CD4-positive, alpha-beta T cell (primary cell): ENCODE results near the gene CDC20B. TPM values are rescaled to one million over a fixed set of nuclear protein-coding genes. Genes with fewer than 3 reads are reported as not detected.

Source experiments
- ATAC-seq: fragments of 200-7000 bp; cut with Tn5 transposase; one replicate; pipeline ENCODE4 v1.10.0; 2022; ENCODE audit warnings: mild to moderate bottlenecking; ENCODE audit not compliant: poor library complexity
- CTCF ChIA-PET: fragments of 350-600 bp; sonication (Branson Sonifier 250); formaldehyde crosslinking; loops from one replicate; lab custom pipeline; 2021; ENCODE audit warnings: antibody characterized with exemption, inconsistent platforms; lab: Charles Lee
- POLR2A ChIA-PET: fragments of 350-600 bp; sonication (Branson Sonifier 250); formaldehyde crosslinking; loops from one replicate; lab custom pipeline; 2021; ENCODE audit warnings: antibody characterized with exemption, inconsistent platforms; lab: Charles Lee
- DNase-seq, 14 experiments: peaks; one replicate each; pipeline ENCODE4 v3.0.0-alpha.2; 2013 to 2020; ENCODE audit warnings: mixed read lengths in 2 of 14
- H3K27ac ChIP-seq, 2 donors: one replicate each; pipeline versions ENCODE4 v1.5.1 to v1.7.0; 2013; ENCODE audit warnings: low read length in 2 of 2, low read depth in 1 of 2, mild to moderate bottlenecking in 1 of 2
- H3K27me3 ChIP-seq, 2 experiments: 1 replicate in 1 of 2; 2 replicates in 1 of 2; pipeline versions ENCODE4 v1.6.1 to v1.7.0; 2013; ENCODE audit warnings: low read length in 2 of 2, control low read depth in 1 of 2, mild to moderate bottlenecking in 1 of 2, moderate library complexity in 1 of 2; ENCODE audit not compliant: insufficient read depth in 2 of 2, control insufficient read depth in 1 of 2
- H3K36me3 ChIP-seq: one replicate; pipeline ENCODE4 v1.6.1; 2013; ENCODE audit warnings: low read length, control low read depth; ENCODE audit not compliant: insufficient read depth
- H3K4me1 ChIP-seq: one replicate; pipeline ENCODE4 v1.6.1; 2013; ENCODE audit warnings: low read length, control low read depth; ENCODE audit not compliant: insufficient read depth
- H3K4me3 ChIP-seq: one replicate; pipeline ENCODE4 v1.5.1; 2013; ENCODE audit warnings: mild to moderate bottlenecking, low read length, moderate library complexity
- H3K9me3 ChIP-seq, 2 experiments: 1 replicate in 1 of 2; 2 replicates in 1 of 2; pipeline versions ENCODE4 v1.6.1 to v1.7.0; 2013; ENCODE audit warnings: low read length in 2 of 2, mild to moderate bottlenecking in 2 of 2, control low read depth in 1 of 2, moderate library complexity in 1 of 2; ENCODE audit not compliant: control insufficient read depth in 1 of 2, insufficient read depth in 1 of 2
- H3K27ac Mint-ChIP-seq: one replicate; pipeline ENCODE4 v1.8.0; 2020; ENCODE audit warnings: mixed read lengths
- H3K27me3 Mint-ChIP-seq: one replicate; pipeline ENCODE4 v1.8.0; 2021; ENCODE audit warnings: mixed read lengths
- H3K36me3 Mint-ChIP-seq: one replicate; pipeline ENCODE4 v1.8.0; 2021; ENCODE audit warnings: low read depth, mixed read lengths
- H3K4me1 Mint-ChIP-seq: one replicate; pipeline ENCODE4 v1.8.0; 2021; ENCODE audit warnings: low read depth, mixed read lengths
- H3K4me3 Mint-ChIP-seq: one replicate; pipeline ENCODE4 v1.8.0; 2020; ENCODE audit warnings: mild to moderate bottlenecking, mixed read lengths
- H3K9me3 Mint-ChIP-seq: one replicate; pipeline ENCODE4 v1.8.0; 2020; ENCODE audit warnings: mixed read lengths
- intact Hi-C, 2 experiments: fragments of 100-400 bp; cut with DNase I in 1 of 2; cut with micrococcal nuclease in 1 of 2; formaldehyde crosslinking; loops; one replicate each; pipeline versions ENCODE4 v1.15.1 to v1.9.0; 2023 to 2025; cut with DNase I, micrococcal nuclease
- total RNA-seq, 174 experiments: library from RNA in 2 of 174; stranded (reverse) in 2 of 174; gene quantifications; one replicate each; pipeline ENCODE4 v1.2.3 and lab custom pipeline; 2021 to 2026
- TF ChIP-seq, protein P1 (sequence below): fragments of 200-600 bp; IDR thresholded peaks from one replicate; pipeline ENCODE4 v1.8.0; 2022; ENCODE audit warnings: antibody characterized with exemption, mild to moderate bottlenecking

Gene CDC20B
- total RNA-seq, 2 experiments from 2014 or later: not detected

DNA sequence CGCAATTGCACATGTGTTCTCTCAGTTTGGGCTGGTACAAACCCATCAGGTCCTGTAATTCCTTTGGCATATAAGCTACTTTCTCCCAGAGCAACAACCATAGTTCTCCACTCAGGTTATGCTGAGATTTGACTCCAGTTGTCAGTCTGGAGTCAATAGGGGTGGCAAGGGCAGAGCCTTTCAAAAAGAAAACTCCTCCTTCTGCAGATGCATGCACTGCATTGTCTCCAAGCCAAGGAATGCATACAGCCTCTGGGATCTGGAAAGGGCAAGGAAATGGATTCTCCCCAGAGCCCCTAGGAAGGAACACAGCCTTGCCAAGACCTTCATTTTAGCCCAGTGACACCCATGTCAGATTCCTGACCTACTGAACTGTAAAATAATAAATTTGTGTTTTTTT, 101.6 kb downstream of the CDC20B start:
- DNase-seq (no peak), ATAC-seq (no peak)
- H3K27me3 Mint-ChIP-seq: no peaks in the 10 kb centered on the region
- Histone ChIP-seq H3K9me3 (no peaks in the 10 kb centered on the region), H3K4me1 (peaks cover 19% of the 10 kb centered on the region), H3K4me3 (no peak overlapping the region), H3K36me3 (no peaks in the 10 kb centered on the region), H3K27ac (no peak overlapping the region), H3K27me3 (no peaks in the 10 kb centered on the region)
- peaks cover 45% of the 10 kb centered on the region for H3K4me1 Mint-ChIP-seq
- TF ChIP-seq, protein P1, sequence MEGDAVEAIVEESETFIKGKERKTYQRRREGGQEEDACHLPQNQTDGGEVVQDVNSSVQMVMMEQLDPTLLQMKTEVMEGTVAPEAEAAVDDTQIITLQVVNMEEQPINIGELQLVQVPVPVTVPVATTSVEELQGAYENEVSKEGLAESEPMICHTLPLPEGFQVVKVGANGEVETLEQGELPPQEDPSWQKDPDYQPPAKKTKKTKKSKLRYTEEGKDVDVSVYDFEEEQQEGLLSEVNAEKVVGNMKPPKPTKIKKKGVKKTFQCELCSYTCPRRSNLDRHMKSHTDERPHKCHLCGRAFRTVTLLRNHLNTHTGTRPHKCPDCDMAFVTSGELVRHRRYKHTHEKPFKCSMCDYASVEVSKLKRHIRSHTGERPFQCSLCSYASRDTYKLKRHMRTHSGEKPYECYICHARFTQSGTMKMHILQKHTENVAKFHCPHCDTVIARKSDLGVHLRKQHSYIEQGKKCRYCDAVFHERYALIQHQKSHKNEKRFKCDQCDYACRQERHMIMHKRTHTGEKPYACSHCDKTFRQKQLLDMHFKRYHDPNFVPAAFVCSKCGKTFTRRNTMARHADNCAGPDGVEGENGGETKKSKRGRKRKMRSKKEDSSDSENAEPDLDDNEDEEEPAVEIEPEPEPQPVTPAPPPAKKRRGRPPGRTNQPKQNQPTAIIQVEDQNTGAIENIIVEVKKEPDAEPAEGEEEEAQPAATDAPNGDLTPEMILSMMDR: no peak
- ChIA-PET CTCF (interaction anchor here (1.2 to 1.8 kb wide), 3 partner anchors 10 to 127 kb away, joined by 3 to 5 read pairs (median 3); no protein-coding TSS in a partner anchor), POLR2A (interaction anchor here (1.2 to 4.3 kb wide), 5 partner anchors 10 to 34 kb away, joined by 4 to 33 read pairs (median 6); no protein-coding TSS in a partner anchor)
- peak overlapping the region; percentile 11 for H3K27ac Mint-ChIP-seq
- intact Hi-C loops: loop anchor here in 1 of 2 experiments (5.0 kb wide), 1 partner anchor 49 kb away; the partner anchor contains the start of gene GZMK
- no peaks in the 10 kb centered on the region for H3K36me3 Mint-ChIP-seq
- H3K4me3 Mint-ChIP-seq: no peak overlapping the region
- no peaks in the 10 kb centered on the region for H3K9me3 Mint-ChIP-seq

DNA sequence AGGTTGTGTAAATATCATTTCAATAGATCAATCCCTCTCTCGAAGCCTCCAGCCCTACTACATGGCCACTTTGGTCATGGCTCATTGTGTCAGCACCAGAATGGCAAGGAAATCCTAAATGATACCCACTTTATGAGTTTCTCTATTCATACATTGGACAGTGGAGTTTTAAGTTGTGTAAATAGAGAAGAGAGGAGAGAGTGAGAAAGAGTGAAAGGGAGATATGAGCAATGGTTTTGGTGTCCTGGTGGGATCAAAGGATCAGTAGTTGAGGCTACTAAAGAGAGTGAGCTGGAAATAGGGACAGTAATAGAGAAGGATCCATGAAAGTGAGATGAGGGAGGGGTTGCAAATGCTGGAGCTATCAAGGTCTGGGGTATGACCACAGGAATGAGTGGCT, 102.0 kb downstream of the CDC20B start:
- H3K4me1 Mint-ChIP-seq: peaks cover 48% of the 10 kb centered on the region

DNA sequence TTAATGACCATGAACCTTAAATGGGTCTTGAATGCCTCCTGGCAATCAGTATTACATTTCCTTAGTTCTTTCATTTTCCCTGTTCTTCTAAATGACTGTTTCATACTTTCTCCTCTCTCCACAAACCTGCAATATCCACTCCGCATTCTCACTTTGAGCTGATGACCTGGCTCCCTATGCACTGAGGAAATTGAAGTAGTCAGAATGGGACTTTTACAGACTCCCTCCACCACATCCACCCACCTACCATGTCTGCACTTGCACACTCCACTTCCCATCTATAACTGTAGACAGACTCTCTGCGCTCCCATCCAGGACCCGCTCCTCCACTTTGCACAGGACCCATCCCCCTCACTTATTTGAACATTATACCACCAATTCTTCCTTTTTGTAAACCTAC, 106.7 kb downstream of the CDC20B start:
- no peak for ATAC-seq
- no peaks in the 10 kb centered on the region for H3K9me3 ChIP-seq
- TF ChIP-seq, protein P1: no peak
- H3K4me1 ChIP-seq: peaks cover 22% of the 10 kb centered on the region
- H3K36me3 ChIP-seq: no peaks in the 10 kb centered on the region
- no peak overlapping the region for H3K27ac ChIP-seq
- no peak overlapping the region for H3K4me3 ChIP-seq
- no peak overlapping the region for H3K27ac Mint-ChIP-seq
- no peaks in the 10 kb centered on the region for H3K27me3 ChIP-seq
- CTCF ChIA-PET: no interaction called here
- no peaks in the 10 kb centered on the region for H3K36me3 Mint-ChIP-seq
- H3K4me1 Mint-ChIP-seq: peaks cover 61% of the 10 kb centered on the region
- intact Hi-C loops: no loop called here
- no peak for DNase-seq
- H3K9me3 Mint-ChIP-seq: no peaks in the 10 kb centered on the region
- no peaks in the 10 kb centered on the region for H3K27me3 Mint-ChIP-seq
- H3K4me3 Mint-ChIP-seq: no peak overlapping the region
- POLR2A ChIA-PET: interaction anchor here (1.5 kb wide), 1 partner anchor 29 kb away, joined by 6 read pairs; no protein-coding TSS in a partner anchor

More for the DNA sequence above, 102.0 kb downstream of the CDC20B start:
- Histone ChIP-seq H3K9me3 (no peaks in the 10 kb centered on the region), H3K4me3 (no peak overlapping the region), H3K27me3 (no peaks in the 10 kb centered on the region), H3K4me1 (peaks cover 19% of the 10 kb centered on the region), H3K27ac (no peak overlapping the region), H3K36me3 (no peaks in the 10 kb centered on the region)
- ChIA-PET POLR2A (interaction anchor here (0.8 to 1.4 kb wide), 2 partner anchors 9 to 25 kb away, joined by 3 to 6 read pairs; no protein-coding TSS in a partner anchor), CTCF (interaction anchor here (1.7 to 1.8 kb wide), 2 partner anchors 9 to 127 kb away, joined by 3 to 5 read pairs; no protein-coding TSS in a partner anchor)
- Mint-ChIP-seq H3K27ac (peak overlapping the region; percentile 11), H3K36me3 (no peaks in the 10 kb centered on the region), H3K27me3 (no peaks in the 10 kb centered on the region), H3K9me3 (no peaks in the 10 kb centered on the region), H3K4me3 (no peak overlapping the region)
- intact Hi-C loops: loop anchor here in 1 of 2 experiments (5.0 kb wide), 1 partner anchor 49 kb away; the partner anchor contains the start of gene GZMK
- TF ChIP-seq, protein P1: no peak
- ATAC-seq: no peak
- no peak for DNase-seq
